HL-60/S4 treated with phorbol 12-myristate 13-acetate at 8.2 ng/mL for 4 days and 3 days (cell line): ENCODE data around the gene NCBP3.

Experiments used
- in situ Hi-C: fragments of 300-500 bp; cut with MboI; formaldehyde crosslinking; loops from 2 replicates; pipeline ENCODE4 v1.15.0; 2022; ENCODE audit warnings: low sequenced_read_pairs

The NCBP3 gene, protein sequence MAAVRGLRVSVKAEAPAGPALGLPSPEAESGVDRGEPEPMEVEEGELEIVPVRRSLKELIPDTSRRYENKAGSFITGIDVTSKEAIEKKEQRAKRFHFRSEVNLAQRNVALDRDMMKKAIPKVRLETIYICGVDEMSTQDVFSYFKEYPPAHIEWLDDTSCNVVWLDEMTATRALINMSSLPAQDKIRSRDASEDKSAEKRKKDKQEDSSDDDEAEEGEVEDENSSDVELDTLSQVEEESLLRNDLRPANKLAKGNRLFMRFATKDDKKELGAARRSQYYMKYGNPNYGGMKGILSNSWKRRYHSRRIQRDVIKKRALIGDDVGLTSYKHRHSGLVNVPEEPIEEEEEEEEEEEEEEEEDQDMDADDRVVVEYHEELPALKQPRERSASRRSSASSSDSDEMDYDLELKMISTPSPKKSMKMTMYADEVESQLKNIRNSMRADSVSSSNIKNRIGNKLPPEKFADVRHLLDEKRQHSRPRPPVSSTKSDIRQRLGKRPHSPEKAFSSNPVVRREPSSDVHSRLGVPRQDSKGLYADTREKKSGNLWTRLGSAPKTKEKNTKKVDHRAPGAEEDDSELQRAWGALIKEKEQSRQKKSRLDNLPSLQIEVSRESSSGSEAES

DNA sequence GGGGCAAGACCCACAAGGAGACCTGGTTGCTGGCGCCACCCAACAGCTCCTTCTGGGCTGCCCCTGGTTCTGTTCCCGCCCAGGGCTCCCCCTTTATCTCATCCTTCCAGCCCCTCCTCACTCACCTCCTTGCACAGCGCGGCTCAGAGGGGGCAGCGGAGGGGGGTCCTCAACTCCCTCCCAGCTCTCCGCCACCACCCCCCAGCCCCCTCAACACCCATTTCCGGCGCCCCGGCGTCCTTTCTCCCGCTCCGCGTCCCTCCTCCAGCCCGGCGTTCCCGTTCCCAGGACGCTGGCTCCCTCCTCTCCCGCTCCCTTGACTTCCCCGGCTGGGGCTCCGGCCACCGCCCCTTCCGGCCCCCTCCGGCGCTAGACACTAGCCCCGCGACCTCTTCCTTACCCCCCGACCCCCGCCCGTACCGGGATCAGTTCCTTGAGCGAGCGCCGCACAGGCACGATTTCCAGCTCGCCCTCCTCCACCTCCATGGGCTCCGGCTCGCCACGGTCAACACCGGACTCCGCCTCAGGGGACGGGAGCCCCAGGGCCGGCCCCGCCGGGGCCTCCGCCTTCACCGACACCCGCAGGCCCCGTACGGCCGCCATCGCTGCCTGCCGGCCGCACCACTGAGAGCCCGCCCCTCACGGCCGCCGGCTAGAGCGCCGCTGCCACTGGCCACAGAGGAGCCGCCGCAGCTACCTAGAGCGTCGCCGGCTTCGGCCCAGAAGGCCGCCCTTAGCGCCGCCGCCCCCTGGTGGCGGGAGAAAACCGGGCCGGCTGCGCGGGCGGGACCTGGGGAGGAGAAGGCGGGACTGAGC, at the start of gene NCBP3:
TSS of gene NCBP3 (minus strand) at position 626 of the 816 bp plus-strand sequence. CDS start at position 603, 23 bp downstream.
- in situ Hi-C loops, result no loop called here

DNA sequence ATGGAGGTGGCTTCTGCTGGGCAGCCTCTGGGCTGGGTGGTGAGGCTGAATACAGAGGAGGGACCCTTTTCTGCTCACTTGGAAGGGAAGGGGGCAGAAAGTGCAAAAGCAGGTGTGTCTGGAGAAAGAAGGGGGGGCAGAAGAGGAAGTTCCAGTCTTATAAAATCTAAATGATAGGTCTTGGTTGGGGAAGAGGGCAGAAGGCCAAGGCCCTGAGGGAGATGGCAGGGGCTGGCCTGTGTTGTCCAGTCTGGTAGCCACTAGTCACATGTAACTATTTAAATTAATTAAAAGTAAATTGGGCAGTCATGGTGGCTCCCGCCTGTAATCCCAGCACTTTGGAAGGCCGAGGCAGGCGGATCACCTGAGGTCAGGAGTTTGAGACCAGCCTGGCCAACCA, 49.3 kb upstream of the NCBP3 start:
- in situ Hi-C loops, result no loop called here

DNA sequence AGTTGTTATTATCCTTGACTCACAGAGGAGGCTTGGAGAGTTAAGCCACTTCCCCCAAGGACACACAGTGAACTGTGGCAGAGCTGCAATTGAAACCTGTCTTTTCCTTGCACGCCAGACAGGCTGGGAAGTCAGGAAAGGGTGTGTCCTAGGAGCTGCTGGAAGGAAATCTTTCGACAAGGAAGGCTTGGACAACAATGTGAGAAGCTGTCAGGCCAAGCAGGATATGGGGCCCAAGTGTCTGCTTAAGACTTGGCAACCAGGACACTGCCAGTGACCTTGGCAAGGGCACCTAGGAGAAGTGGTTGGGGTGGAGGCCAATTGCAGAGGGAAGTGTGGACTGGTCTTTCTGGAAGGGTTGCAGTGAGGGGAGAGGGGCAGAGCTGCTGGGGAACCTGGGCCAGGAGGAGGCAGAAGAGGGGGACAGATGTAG, 48.9 kb upstream of the NCBP3 start:
- in situ Hi-C loops, result no loop called here

DNA sequence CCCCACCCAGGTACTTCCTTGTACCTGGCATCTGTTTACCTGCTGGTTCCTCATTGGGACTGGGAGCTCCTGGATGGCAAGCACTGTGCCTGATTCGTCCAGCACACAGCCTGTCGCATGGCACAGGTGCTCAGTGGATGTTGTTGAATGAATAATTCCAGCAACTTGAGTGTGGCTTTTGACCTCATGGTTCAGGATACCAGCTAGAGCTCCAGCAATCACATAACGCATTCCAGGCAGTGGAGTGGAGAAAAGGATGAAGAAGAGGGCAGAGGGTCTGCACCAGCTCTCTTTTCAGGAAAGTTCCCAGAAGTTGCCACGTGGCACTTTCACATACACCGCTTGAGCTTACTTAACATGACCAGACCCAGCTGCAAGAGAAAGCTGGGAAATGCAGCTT, 48.1 kb upstream of the NCBP3 start:
- in situ Hi-C loops, result no loop called here

DNA sequence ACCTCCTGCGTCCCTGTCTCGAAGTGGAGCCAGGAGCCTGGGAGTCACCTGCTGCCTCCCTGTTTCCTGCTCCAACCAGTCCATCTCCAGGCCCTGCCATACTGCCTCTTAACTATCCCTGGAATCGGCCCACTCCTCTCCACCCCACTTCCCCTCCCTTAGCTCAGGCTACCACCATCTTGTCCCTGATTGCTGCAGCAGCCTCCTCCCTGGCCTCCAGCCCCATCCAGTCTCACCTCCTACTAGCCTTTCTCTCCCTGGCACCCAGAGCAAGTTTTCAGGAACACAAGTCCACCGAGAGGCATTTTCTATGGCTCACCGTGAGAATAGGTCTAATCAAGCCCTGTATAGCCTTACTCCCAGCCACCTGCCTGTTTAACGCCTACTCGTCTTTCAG, 47.7 kb upstream of the NCBP3 start:
- in situ Hi-C loops, result no loop called here

DNA sequence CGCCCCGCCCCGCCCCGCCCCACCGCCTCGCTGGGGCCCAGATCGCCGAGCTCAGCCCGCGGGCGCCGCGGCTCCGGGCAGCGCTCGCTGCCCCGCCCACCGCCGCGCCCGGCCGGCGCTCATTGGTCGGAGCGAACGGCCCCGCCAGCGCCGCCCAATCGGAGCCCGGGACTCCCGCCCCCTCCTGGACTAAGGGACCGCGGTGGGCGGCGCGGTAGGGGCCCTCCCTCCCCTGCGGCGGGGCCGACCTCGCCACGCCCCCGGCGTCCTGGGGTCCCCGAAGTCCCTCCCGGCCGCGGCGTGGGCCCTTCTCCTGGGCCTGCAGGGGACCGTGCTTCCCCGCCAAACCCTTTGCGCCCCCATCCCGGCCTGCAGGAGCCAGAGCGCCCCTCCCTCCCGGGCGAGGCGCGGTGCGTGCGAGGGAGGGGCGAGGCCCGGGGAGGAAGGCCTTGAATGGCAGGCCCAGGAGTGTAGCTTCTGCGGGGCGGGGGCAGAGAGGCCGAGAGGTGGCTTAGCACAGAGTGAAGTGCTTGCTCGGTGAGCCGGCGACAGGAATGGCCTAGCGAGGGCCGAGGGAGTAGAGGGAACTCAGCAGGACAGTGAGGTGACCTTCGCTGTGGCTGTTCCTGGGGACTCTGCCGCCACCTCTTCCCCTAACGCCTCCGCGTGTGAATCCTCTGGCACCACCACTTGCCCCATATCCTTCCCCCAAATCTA, 47.1 kb upstream of the NCBP3 start, which contains the start of gene CAMKK1:
TSS of gene CAMKK1 (minus strand) at position 51 of the 717 bp plus-strand sequence. CDS start 7,366 bp downstream, outside the sequence.
- in situ Hi-C loops, result no loop called here

DNA sequence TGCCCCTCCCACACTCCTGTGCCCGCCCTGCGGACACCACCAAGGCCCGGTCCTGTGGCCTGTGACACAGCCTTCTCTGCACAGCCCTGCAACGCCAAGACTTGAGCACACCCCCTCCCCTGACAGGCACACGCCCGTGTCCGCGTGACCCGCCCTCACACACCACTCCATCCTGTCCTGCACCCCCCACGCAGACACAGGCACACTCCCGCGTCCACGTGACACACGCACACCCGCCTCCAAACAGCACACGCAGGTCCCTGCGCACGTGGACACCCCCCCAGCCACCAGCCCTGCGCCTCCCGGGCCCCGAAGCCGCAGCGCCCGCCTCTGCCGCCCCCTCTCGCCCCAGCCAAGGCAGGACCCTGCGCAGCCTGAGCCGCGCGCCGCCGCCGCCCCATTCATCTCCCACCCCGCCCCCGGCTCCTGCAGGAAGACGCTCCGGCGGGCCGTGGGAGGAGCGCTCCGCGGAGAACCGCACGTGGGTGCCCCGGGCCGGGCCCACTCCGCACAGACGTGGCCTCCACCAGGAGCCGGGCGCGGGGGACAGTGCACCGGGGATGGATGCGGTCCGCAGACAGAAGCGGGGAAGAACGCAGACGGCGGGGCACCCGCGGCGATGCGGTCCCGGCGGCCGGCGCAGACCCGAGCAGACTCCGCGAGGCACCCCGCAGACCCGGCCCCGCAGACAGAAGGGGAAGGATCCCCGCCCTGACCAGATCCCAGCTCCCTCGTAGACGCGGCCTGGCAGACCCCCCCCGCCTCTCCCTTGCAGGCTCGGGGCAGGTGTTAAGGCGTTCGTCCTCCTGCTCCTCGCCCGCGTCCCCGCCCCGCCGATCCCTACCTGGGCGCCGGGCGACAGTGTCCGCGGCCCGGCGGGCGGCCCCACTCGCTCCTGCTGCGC, 46.3 kb upstream of the NCBP3 start:
- in situ Hi-C loops, result no loop called here

DNA sequence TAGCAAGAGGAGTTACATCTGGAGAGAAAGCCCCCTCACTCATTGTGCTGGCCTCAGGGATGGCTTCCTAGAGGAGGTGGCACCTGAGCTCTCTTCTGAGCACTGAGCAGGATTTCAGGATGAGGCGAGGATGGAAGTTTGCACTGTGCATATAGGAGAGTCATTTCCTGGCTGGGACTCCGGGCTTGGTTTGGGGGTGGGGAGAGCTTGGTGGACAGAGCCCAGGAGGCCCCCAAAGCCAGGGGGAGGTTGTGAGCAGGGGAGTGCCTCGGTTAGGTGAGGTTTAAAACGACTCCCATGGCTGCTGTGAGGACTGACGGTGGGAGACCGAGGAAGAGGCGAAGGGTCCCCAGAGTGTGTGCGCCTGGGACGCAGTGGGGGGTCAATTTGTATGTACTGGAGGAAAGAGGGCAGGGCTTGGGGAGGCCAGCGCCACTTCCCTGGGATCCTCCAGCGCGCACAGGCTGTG, 45.6 kb upstream of the NCBP3 start:
- in situ Hi-C loops, result no loop called here

DNA sequence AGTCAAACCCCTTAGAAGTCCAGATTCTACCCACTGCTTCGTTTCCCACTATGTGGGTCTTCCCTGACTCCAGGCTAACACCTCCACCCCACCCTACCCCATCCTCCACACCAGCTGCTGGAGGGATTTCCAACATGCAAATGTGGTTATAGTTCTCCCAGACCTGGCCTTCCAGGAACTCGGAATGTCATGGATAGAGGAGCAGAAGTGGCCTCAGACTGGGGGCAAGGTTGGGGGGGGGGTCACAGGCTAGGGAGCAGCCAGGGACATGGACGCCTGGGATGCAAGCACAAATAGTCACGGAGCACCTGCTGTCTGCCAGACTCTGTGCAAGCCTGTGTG, 44.8 kb upstream of the NCBP3 start:
- in situ Hi-C loops, result no loop called here

DNA sequence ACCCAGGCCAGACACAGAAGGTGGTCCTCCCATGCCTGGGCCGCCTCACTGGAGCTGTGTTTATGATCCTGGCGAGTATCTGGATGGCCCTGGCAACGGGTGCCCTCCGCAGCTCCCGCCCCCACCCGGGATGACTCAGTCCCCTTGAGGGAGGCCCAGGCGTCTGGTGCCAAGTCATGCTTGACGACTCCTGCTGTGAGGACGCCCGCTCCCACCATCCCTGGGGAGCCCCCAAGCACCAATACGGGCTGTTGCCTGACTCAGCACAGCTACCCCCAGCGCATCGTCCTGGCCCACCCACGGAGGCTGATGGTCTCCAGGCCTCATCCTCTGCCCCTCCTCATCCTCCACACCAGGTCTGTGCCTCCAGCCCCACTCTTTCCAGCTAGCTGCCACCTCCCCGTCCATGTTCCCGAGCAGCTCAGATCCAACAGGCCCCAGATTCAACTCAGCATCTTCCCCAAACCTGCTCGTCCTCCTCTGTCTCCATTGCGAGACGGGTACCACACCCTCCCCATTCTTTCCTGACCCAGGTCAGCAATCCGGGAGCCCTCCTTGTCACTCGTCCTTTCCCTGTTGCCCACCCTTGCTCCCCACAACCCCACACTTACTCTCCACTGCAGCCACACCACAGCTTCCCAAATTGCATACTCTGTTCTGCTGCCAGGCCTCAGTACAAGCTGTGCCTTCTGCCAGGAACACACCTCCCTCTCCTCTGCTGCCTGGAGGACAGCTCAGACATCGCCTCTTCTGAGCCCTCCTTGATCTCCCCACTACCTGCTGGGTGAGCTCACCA, 44.2 kb upstream of the NCBP3 start:
- in situ Hi-C loops, result no loop called here

DNA sequence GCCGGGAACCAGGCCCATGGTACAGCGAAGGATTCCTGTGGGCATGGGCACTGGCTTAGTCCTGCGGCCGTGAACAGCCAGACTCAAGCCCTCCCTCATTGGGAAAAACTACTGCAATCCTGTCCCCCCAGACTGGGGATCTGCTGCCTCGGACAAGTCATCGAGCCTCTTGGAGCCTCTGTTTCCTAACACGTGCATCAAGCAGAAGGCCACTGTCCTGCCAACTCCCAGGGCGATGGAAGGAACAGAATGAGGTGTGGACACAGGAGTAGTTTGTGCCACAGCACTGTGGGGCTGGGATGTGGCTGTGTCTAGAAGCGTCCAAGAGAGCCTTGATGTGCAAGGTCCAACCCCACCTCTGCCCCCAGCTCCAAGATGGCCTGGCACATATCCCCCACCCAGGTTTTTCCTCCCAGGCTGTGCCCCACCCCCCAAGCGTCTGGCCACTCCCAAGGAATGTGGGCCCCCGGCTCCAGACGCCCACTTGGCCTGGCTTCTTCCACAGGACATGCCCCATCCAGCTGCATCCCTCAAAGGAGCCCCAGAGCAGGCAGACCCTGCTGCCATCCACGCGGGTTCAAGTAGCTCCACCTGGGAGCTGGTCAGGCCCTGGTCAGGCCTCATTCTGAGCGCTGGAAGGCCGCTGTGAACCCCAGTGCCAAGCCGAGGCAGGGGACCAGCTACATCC, 43.4 kb upstream of the NCBP3 start:
- in situ Hi-C loops, result no loop called here

DNA sequence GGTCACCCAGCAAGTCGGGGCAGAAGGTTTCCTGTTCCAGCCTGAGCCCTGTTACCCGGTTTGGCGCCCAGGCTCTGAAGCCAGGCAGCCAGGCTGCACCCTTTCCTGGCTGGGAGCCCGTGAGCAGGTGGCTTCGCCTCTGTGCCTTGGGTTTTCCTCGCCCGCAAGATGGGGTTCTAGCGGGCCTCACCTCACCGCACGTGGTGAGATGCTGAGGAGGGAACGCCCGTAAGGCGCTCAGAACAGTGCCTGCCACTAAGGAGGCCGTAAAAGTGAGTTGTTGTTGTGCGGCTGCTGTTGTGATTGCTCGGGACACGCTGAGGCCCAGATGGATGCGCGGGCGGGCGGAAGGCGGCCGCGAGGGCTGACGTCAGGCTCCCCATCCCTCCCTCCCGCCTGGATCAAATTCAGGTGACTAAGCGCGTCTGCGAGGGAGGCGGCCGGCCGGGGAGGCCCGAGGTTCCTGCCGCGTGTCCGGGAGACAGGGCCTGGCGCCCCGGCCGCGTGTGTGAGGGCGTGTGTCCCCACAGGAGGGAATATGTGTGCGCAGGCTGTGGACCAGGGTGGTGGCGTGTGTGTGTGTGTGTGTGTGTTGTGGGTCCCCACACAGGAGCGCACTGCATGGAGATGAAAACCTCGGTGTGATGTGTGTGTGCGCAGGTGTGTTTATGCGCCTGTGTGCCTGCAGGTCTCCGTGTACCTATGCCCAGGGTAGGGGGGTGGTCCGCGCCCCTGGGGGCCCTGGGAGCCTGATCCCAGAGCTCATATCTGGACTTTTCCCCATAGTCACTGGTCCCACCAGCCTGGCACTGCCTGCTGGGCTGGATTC, 42.5 kb upstream of the NCBP3 start:
- in situ Hi-C loops, result no loop called here

DNA sequence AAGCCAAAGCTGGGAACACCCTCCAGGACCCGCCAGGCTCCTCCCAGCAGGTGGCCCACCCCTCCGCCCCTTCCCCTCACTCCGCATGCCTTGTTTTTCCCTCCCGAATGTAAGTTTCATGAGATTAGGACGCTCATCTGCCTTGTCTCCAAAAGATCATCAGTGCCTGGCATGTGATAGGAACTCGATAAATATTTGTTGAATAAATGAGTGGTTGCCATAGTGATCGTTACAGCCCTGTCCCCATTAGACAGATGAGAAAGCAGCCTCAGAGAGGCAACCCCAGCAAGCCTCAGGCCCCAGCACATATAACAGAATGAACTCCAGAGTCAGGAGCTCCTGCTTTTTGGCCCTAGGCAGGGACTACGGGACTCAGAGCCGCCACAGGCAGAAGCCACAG, 41.8 kb upstream of the NCBP3 start:
- in situ Hi-C loops, result no loop called here

DNA sequence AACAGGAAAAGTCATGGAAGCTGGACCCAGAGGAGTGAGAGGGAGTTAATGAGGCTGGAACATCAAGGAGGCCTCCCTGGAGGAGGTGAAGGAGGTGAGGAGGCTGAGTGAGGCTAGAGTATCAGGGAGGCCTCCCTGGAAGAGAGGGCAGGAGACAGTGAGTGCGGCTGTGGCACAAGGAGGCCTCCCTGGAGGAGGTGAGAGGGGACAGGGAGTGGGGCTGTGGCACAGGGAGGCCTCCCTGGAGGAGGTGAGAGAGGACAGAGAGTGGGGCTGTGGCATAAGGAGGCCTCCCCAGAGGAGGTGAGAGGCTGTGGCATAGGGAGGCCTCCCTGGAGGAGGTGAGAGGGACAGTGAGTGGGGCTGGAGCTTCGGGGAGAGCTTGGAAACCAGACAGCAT, 41.3 kb upstream of the NCBP3 start:
- in situ Hi-C loops, result no loop called here

DNA sequence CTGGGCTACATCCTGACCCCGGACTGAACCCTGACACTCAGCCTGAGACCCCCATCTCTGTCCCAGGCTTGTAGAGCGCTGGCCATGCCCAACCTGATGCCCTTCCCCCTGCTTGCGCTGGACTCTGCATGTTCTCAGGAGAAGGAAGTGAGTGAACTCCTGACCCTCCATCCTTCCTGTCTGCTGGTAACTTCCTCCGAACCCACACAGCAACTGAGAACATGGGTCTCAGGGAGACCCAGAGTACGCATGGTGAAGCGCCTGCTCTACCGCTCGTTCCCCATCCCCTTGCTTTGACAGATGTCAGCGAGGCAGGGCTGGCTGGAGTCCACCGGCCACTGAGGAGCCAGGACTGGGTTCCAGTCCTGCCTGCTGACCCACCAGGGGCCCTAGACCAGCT, 40.7 kb upstream of the NCBP3 start:
- in situ Hi-C loops, result no loop called here

DNA sequence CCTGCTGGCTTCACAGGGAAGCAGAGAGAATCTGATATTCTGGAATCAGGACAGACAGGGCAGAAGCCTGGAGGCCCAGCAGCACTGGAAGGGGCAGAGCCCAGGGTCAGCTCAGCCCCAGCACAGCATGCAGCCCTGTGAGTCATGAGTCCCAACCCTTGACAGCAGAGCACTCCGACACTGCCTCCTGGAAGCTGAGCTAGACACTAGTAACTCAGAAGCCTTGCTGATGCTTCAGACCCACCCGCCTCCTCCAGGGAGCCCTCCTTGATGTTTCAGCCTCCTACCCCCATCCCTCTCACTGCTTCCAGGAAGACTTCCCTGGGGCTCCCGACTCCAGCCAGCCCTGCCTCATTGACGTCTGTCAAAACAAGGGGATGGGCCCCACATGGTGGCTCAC, 39.9 kb upstream of the NCBP3 start:
- in situ Hi-C loops, result no loop called here

DNA sequence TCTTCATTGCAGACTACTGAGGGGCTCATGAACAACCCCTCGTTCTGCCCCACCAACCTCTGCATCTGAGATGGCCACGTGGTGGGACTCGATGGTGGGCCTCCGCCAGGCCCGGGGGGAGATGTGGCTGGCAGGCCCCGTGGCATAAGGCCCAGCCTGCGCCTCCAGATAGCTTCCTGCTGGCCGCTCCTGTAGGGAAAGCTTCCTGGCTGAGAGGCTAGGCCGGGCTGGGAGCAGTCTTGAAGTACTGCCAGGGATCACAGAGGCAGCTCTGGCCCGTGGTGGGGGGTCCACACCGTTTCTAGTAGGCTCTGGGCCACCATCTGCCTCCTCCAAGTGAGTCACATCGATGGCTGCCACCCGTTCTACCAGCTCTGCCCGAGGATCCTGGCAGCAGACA, 39.2 kb upstream of the NCBP3 start:
- in situ Hi-C loops, result no loop called here

DNA sequence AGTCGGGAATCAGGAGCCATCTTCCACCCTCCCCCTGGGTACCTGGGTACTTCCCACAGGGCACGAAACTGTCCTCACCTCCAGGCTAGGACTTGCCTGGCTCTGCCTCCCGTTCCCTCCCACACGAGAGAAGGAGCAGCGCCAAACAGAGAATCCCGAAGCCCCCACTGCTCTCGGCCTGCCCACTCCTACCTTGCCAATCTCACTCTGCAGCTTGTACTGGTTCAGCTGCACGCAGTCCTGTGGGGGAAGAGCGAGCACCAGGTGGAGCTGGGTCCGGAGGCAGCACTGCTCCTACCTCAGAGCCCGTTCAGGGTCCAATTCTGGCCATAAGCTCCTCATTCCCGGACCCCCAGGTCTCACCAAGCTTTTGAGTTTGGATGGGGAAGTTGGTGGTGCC, 38.1 kb upstream of the NCBP3 start:
- in situ Hi-C loops, result no loop called here
